ENCODE measurements around the gene LPCAT4.

DNA sequence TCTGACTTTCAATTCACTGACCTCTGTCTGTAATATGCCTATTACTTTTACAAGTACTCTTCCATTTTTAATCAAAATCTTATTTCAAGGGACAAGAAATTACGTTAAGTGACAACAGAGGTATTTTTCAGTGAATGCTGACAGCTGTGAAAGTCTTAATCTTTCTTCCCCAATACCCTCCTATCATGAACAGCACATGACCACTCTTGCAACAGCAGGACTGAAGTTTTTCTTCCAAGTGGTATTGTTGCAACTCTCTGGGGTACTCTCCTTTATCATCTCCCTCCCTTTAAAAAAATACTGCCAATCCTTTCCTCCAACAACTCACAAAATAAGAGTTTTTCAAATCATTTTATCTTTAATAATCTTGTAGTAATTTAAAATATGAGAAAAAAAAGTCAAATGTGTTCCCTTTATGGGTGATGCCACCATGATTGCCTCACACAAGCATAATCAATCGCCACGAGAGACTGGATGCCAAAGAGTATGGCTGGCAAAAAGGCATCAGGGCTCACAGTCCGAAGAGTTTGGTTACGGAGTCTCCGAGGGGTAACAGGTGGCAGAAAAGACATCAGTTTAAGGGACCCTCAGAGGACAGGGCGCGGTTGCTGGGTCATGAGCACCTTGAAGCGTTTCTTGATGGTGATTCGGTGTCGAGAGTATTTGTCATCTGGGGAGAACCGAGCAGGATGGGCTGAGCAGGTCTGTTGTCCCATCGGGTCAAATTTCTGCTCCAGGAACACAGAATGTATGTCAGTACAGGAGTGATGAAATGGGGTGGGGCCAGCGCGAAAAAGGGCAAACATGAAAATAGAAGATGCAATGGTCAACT lies 25.4 kb downstream of the LPCAT4 start:
- TF ChIP-seq RAD21 (IDR thresholded peaks at IDR 0.05; ENCODE audit: low read depth) = no peak
- TF ChIP-seq POLR2A (IDR thresholded peaks at IDR 0.05; ENCODE audit: borderline replicate concordance, extremely low read depth, insufficient read depth, insufficient read length) = no peak
- TF ChIP-seq, protein P1, sequence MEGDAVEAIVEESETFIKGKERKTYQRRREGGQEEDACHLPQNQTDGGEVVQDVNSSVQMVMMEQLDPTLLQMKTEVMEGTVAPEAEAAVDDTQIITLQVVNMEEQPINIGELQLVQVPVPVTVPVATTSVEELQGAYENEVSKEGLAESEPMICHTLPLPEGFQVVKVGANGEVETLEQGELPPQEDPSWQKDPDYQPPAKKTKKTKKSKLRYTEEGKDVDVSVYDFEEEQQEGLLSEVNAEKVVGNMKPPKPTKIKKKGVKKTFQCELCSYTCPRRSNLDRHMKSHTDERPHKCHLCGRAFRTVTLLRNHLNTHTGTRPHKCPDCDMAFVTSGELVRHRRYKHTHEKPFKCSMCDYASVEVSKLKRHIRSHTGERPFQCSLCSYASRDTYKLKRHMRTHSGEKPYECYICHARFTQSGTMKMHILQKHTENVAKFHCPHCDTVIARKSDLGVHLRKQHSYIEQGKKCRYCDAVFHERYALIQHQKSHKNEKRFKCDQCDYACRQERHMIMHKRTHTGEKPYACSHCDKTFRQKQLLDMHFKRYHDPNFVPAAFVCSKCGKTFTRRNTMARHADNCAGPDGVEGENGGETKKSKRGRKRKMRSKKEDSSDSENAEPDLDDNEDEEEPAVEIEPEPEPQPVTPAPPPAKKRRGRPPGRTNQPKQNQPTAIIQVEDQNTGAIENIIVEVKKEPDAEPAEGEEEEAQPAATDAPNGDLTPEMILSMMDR (IDR thresholded peaks at IDR 0.05 in 2 of 3, conservative IDR thresholded peaks at IDR 0.05 in 1 of 3; ENCODE audit: borderline replicate concordance in 1 of 3, insufficient read depth in 1 of 3, low read depth in 2 of 3, low read length in 2 of 3) = no peak
- no peak for TF ChIP-seq EZH2 (IDR thresholded peaks at IDR 0.05)
- TF ChIP-seq, protein P2, sequence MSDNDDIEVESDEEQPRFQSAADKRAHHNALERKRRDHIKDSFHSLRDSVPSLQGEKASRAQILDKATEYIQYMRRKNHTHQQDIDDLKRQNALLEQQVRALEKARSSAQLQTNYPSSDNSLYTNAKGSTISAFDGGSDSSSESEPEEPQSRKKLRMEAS (IDR thresholded peaks at IDR 0.05) = no peak
- TF ChIP-seq, protein P3, sequence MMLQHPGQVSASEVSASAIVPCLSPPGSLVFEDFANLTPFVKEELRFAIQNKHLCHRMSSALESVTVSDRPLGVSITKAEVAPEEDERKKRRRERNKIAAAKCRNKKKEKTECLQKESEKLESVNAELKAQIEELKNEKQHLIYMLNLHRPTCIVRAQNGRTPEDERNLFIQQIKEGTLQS (IDR thresholded peaks at IDR 0.05) = no peak
- TF ChIP-seq TCF7L2 (IDR thresholded peaks at IDR 0.05; ENCODE audit: borderline replicate concordance, extremely low read depth, insufficient read depth, insufficient read length) = no peak
- TF ChIP-seq SRF (IDR thresholded peaks at IDR 0.05; ENCODE audit: low read depth) = no peak
- TF ChIP-seq CEBPB (IDR thresholded peaks at IDR 0.05; ENCODE audit: low read depth) = no peak
- no peak for TF ChIP-seq SP1 (IDR thresholded peaks at IDR 0.05; ENCODE audit: low read depth)
- no peak for TF ChIP-seq POLR2AphosphoS5 (IDR thresholded peaks at IDR 0.05; ENCODE audit: low read depth, low read length)
- no peak for TF ChIP-seq EGR1 (IDR thresholded peaks at IDR 0.05; ENCODE audit: low read depth)
- TF ChIP-seq CBX3 (IDR thresholded peaks at IDR 0.05; ENCODE audit: low read depth) = no peak
- no peak for TF ChIP-seq ZFX (IDR thresholded peaks at IDR 0.05)
